HCT116 (cell line): Measurements from ENCODE around the gene ARID5B. TPM values are rescaled to one million over a fixed set of nuclear protein-coding genes. Genes with fewer than 3 reads are reported as not detected.

ENCODE experiments used
- ATAC-seq: fragments of 200-7000 bp; cut with Tn5 transposase; 2 replicates; pipeline ENCODE4 v1.9.1; 2020; ENCODE audit warnings: mild to moderate bottlenecking, moderate library complexity
- BruUV-seq: library from RNA; stranded (reverse); fragments of 400-500 nt; replicated peaks from 2 replicates; lab custom pipeline; 2021; lab: Mats Ljungman, UMichigan
- CTCF ChIA-PET: fragments of 300-600 bp; sonication (Branson Sonifier 250); formaldehyde crosslinking; loops from one replicate; lab custom pipeline; 2021; ENCODE audit warnings: antibody characterized with exemption; lab: Charles Lee
- POLR2A ChIA-PET: fragments of 300-600, 350-600 bp; sonication (Branson Sonifier 250); formaldehyde crosslinking; loops from one replicate; lab custom pipeline; 2021; ENCODE audit warnings: antibody characterized with exemption; lab: Charles Lee
- RAD21 ChIA-PET, 2 experiments: fragments of 300-600 bp; sonication (Branson Sonifier 250); formaldehyde crosslinking; loops; one replicate each; lab custom pipeline; 2023; ENCODE audit warnings: low total read pairs in 2 of 2; ENCODE audit not compliant: uncharacterized antibody in 2 of 2, unreplicated experiment in 2 of 2, low non-redundant PET in 1 of 2; lab: Charles Lee
- DNase-seq: peaks from one replicate; pipeline ENCODE4 v3.0.0-alpha.2; 2010; ENCODE audit warnings: low read depth, low spot score
- H2AFZ ChIP-seq: fragments of 200-600 bp; shearing (Covaris generic), sonication (generic); 2 replicates; pipeline ENCODE4 v1.6.1; 2017; ENCODE audit warnings: low read depth, mixed run types, mixed read lengths, antibody characterized with exemption, low read length; ENCODE audit not compliant: poor library complexity, severe bottlenecking
- H3K27ac ChIP-seq: 2 replicates; pipeline ENCODE4 v1.5.1; 2012; ENCODE audit warnings: low read depth, low read length
- H3K27me3 ChIP-seq: fragments of 200-600 bp; sonication (generic); 2 replicates; pipeline ENCODE4 v1.6.1; 2016; ENCODE audit warnings: mixed run types, low read length, mixed read lengths; ENCODE audit not compliant: insufficient read depth
- H3K36me3 ChIP-seq, 2 experiments: fragments of 200-500 bp in 1 of 2; fragments of 200-600 bp in 1 of 2; sonication (Bioruptor generic) in 1 of 2; sonication (generic) in 1 of 2; 2 replicates each; pipeline versions ENCODE4 v1.5.1 to v1.6.1; 2014 to 2016; ENCODE audit warnings: low read length in 2 of 2, inconsistent platforms in 1 of 2, mixed read lengths in 1 of 2, mixed run types in 1 of 2; ENCODE audit not compliant: insufficient read depth in 2 of 2, control insufficient read depth in 1 of 2
- H3K4me1 ChIP-seq, 2 experiments: fragments of 200-600 bp in 1 of 2; sonication (generic) in 1 of 2; 2 replicates each; pipeline versions ENCODE4 v1.5.1 to v1.6.1; 2012 to 2017; ENCODE audit warnings: low read length in 2 of 2, inconsistent platforms in 1 of 2, mild to moderate bottlenecking in 1 of 2, mixed read lengths in 1 of 2, mixed run types in 1 of 2, moderate library complexity in 1 of 2; ENCODE audit not compliant: insufficient read depth in 2 of 2, control insufficient read depth in 1 of 2
- H3K4me2 ChIP-seq: fragments of 200-600 bp; sonication (generic); 2 replicates; pipeline ENCODE4 v1.6.1; 2017; ENCODE audit warnings: mixed run types, low read length, mixed read lengths
- H3K4me3 ChIP-seq, 2 experiments: fragments of 200-600 bp in 1 of 2; sonication (generic) in 1 of 2; replicated peaks in 1 of 2; 2 replicates each; pipeline ENCODE4 v1.5.1; 2011 to 2016; ENCODE audit warnings: low read length in 2 of 2, control low read depth in 1 of 2, low read depth in 1 of 2, mild to moderate bottlenecking in 1 of 2, mixed read lengths in 1 of 2, mixed run types in 1 of 2
- H3K79me2 ChIP-seq: fragments of 200-600 bp; sonication (generic); 2 replicates; pipeline ENCODE4 v1.6.1; 2017; ENCODE audit warnings: mild to moderate bottlenecking, mixed run types, low read length, moderate library complexity, mixed read lengths; ENCODE audit not compliant: insufficient read depth
- H3K9ac ChIP-seq: fragments of 200-600 bp; sonication (generic); 2 replicates; pipeline ENCODE4 v1.6.1; 2016; ENCODE audit warnings: low read length, mixed read lengths
- H3K9me2 ChIP-seq: fragments of 200-600 bp; sonication (generic), shearing (Covaris generic); 2 replicates; pipeline ENCODE4 v1.6.1; 2017; ENCODE audit warnings: mixed run types, mild to moderate bottlenecking, moderate library complexity; ENCODE audit not compliant: insufficient read depth
- H3K9me3 ChIP-seq, 2 experiments: fragments of 200-500 bp in 1 of 2; fragments of 200-600 bp in 1 of 2; sonication (Bioruptor generic) in 1 of 2; sonication (generic) in 1 of 2; 2 replicates each; pipeline ENCODE4 v1.6.1; 2014 to 2017; ENCODE audit warnings: low read length in 2 of 2, mixed read lengths in 2 of 2, inconsistent platforms in 1 of 2, low read depth in 1 of 2, mild to moderate bottlenecking in 1 of 2, mixed run types in 1 of 2, moderate library complexity in 1 of 2; ENCODE audit not compliant: control insufficient read depth in 1 of 2, insufficient read depth in 1 of 2
- H4K20me1 ChIP-seq: fragments of 200-600 bp; sonication (generic), shearing (Covaris generic); 2 replicates; pipeline ENCODE4 v1.6.1; 2017; ENCODE audit warnings: mixed run types, mild to moderate bottlenecking, moderate library complexity; ENCODE audit not compliant: insufficient read depth
- CBX3 ChIP-seq: IDR thresholded peaks from 2 replicates; pipeline ENCODE4 v1.6.1; 2012; ENCODE audit warnings: low read depth
- EZH2phosphoT487 ChIP-seq: fragments of 200-600 bp; IDR thresholded peaks from 2 replicates; pipeline ENCODE4 v1.6.1; 2018; ENCODE audit warnings: antibody characterized with exemption, borderline replicate concordance
- REST ChIP-seq: IDR thresholded peaks from 2 replicates; pipeline ENCODE4 v1.6.1; 2012; ENCODE audit warnings: low read depth
- SRF ChIP-seq: IDR thresholded peaks from 2 replicates; pipeline ENCODE4 v1.6.1; 2012; ENCODE audit warnings: low read depth
- YY1 ChIP-seq: IDR thresholded peaks from 2 replicates; pipeline ENCODE4 v1.6.1; 2011; ENCODE audit warnings: low read length, low read depth, moderate library complexity, mild to moderate bottlenecking; ENCODE audit not compliant: insufficient replicate concordance; ENCODE audit errors: extremely low read depth
- ZFX ChIP-seq: fragments of 450-650 bp; IDR thresholded peaks from 2 replicates; pipeline ENCODE4 v1.6.1; 2017
- intact Hi-C: fragments of 100-400 bp; cut with micrococcal nuclease; formaldehyde crosslinking; loops from 2 replicates; pipeline ENCODE4 v1.10.0; 2022
- total RNA-seq: library from RNA; stranded (reverse); gene quantifications from one replicate; pipeline ENCODE4 v1.2.1, GENCODE V29; 2021; ENCODE audit not compliant: unreplicated experiment

The ARID5B gene
- total RNA-seq, 1 experiment from 2014 or later = 4.7 TPM

DNA sequence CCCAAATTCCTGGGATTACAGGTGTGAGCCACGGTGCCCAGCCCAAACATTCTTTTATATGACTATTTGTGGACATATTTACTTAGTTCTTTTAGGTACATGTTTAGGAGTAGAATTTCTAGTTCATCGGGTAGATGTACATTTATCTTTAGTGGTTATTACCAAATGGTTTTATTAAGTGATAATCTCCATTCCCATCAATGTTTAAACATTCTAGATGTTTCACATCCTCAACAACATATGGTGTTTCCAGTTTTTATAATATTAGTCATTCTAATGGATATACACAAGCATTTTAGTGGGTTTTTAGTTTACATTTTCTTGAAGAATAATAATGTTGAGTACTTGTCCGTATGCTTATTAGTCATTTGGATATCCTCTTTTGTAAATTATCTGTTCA is 235.4 kb downstream of the ARID5B start:
- H3K9ac ChIP-seq = no peak overlapping the region
- H3K36me3 ChIP-seq = no peaks in the 10 kb centered on the region
- BruUV-seq = no TSS peak
- no peaks in the 10 kb centered on the region for H4K20me1 ChIP-seq
- RAD21 ChIA-PET = no interaction called here
- no peak overlapping the region for H3K4me2 ChIP-seq
- no peak overlapping the region for H3K4me3 ChIP-seq
- H3K27me3 ChIP-seq = no peaks in the 10 kb centered on the region
- H3K9me2 ChIP-seq = no peaks in the 10 kb centered on the region
- no peak for TF ChIP-seq REST
- no peak for TF ChIP-seq CBX3
- TF ChIP-seq YY1 = no peak
- no peak for TF ChIP-seq ZFX
- no peak for TF ChIP-seq SRF
- TF ChIP-seq EZH2phosphoT487 = no peak
- TF ChIP-seq, all 23 proteins: peak for 0
- Histone ChIP-seq H3K9me3 (no peaks in the 10 kb centered on the region), H3K4me1 (no peaks in the 10 kb centered on the region), H3K27ac (no peak overlapping the region), H2AFZ (no peak overlapping the region), H3K79me2 (no peaks in the 10 kb centered on the region)
- intact Hi-C loops = no loop called here
- CTCF ChIA-PET = no interaction called here
- ATAC-seq (no peak), DNase-seq (no peak)
- POLR2A ChIA-PET = no interaction called here

Other genes with a start within 250 kb of the ARID5B start
- gene CABCOCO1, start 238.8 kb upstream of the ARID5B start, total RNA-seq = not detected